ENCODE measurements around the gene IGFL2. TPM values are rescaled to one million over a fixed set of nuclear protein-coding genes. Genes with fewer than 3 reads are reported as not detected.
"Not testable (repeated sequence)": the region's sequence is repeated elsewhere in the genome, so short reads cannot be mapped to it uniquely, and the experiment has no call there.

The IGFL2 gene
- total RNA-seq, 4 donors from 2014 or later, result 7.2 to 26.9 (median 24.9) TPM

GRCh38 chr19:46192992-46193650 lies 45.1 kb downstream of the IGFL2 start:
- intact Hi-C loops (cut with DNase I; ENCODE audit: low total_unique reads), result no loop called here
- WGBS, 2 donors, result 20% methylated on average over 11 of the region's 11 CpGs
- DNase-seq (ENCODE audit: low spot score in 2 of 2), result peak; percentile 83 to 93
- no peak for TF ChIP-seq POLR2A (IDR thresholded peaks at IDR 0.05)
- TF ChIP-seq, protein P1, sequence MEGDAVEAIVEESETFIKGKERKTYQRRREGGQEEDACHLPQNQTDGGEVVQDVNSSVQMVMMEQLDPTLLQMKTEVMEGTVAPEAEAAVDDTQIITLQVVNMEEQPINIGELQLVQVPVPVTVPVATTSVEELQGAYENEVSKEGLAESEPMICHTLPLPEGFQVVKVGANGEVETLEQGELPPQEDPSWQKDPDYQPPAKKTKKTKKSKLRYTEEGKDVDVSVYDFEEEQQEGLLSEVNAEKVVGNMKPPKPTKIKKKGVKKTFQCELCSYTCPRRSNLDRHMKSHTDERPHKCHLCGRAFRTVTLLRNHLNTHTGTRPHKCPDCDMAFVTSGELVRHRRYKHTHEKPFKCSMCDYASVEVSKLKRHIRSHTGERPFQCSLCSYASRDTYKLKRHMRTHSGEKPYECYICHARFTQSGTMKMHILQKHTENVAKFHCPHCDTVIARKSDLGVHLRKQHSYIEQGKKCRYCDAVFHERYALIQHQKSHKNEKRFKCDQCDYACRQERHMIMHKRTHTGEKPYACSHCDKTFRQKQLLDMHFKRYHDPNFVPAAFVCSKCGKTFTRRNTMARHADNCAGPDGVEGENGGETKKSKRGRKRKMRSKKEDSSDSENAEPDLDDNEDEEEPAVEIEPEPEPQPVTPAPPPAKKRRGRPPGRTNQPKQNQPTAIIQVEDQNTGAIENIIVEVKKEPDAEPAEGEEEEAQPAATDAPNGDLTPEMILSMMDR (IDR thresholded peaks at IDR 0.05), result no peak
- H3K4me3 ChIP-seq (ENCODE audit: low read depth, poor library complexity, severe bottlenecking), result no peak overlapping the region

DNA sequence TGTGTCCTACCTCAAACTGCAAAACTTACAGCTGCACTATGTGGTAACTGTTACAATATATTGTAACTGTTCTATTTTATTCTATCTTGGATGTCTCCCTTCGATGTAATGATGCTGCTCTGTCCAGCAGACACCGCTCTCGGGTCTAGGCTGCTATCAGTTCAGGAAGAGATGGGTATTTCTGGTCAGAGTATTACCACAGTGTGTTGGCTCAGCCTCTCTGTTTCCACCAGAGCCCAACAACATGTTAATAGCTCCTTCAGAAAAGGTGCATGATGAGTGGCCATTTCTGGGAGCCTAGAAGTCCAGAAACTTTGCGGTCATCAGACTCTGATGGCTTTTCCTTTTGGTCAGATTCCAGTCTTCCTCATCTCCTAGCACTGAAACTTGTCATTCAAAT lies 45.6 kb downstream of the IGFL2 start:
- no peak overlapping the region for H3K4me3 ChIP-seq (ENCODE audit: low read depth, poor library complexity, severe bottlenecking)
- 79 to 80% methylated on average over 4 of the region's 4 CpGs for WGBS, 2 donors
- DNase-seq (ENCODE audit: low spot score in 2 of 2), result no peak
- intact Hi-C loops (cut with DNase I; ENCODE audit: low total_unique reads), result no loop called here
- TF ChIP-seq, protein P1 (IDR thresholded peaks at IDR 0.05), result no peak
- TF ChIP-seq POLR2A (IDR thresholded peaks at IDR 0.05), result no peak

DNA sequence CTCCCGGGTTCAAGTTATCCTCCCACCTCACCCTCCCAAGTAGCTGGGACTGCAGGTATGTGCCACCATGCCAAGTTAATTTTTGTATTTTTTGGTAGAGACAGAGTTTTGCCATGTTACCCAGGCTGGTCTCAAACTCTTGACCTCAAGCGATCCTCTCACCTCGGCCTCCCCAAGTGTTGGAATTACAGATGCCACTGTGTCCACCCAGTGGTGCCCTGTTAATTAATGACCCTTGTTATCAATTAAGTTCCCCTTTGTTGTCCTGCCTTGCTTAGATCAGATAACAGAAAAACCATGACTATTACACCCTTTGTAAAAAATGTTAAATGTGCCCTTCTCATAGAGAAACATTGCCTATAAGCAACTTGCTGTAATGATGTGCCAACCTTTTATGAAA lies 47.1 kb downstream of the IGFL2 start:
- TF ChIP-seq, protein P1 (IDR thresholded peaks at IDR 0.05), result no peak
- no peak for TF ChIP-seq POLR2A (IDR thresholded peaks at IDR 0.05)
- intact Hi-C loops (cut with DNase I; ENCODE audit: low total_unique reads), result no loop called here
- H3K4me3 ChIP-seq (ENCODE audit: low read depth, poor library complexity, severe bottlenecking), result no peak overlapping the region
- WGBS, 2 donors, result 88 to 90% methylated on average over 3 of the region's 3 CpGs
- no peak for DNase-seq (ENCODE audit: low spot score in 2 of 2)

DNA sequence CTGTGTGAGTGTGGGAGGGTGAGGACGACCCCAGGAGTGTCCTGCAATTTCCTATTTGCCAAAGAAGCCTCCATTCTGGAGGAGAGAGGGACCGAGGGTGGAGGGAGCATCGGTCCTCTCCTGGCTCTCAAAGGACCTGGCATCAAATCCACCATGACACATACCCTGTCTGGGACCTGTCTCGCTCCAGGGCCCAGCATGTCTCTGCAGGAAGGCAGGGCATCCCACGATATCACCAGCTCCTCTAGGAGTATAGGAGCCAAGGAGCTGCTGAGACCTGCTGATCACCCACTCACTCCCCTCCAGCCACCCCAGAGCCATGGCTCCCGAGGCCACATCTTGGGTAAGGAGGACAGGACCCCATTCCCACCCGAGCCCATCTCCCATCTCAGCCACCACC lies 47.9 kb downstream of the IGFL2 start:
- DNase-seq (ENCODE audit: low spot score in 2 of 2); H3K4me3 ChIP-seq (ENCODE audit: low read depth, poor library complexity, severe bottlenecking); intact Hi-C loops (cut with DNase I; ENCODE audit: low total_unique reads): not testable (repeated sequence)
- 51% methylated on average over 7 of the region's 7 CpGs for WGBS, 2 donors

DNA sequence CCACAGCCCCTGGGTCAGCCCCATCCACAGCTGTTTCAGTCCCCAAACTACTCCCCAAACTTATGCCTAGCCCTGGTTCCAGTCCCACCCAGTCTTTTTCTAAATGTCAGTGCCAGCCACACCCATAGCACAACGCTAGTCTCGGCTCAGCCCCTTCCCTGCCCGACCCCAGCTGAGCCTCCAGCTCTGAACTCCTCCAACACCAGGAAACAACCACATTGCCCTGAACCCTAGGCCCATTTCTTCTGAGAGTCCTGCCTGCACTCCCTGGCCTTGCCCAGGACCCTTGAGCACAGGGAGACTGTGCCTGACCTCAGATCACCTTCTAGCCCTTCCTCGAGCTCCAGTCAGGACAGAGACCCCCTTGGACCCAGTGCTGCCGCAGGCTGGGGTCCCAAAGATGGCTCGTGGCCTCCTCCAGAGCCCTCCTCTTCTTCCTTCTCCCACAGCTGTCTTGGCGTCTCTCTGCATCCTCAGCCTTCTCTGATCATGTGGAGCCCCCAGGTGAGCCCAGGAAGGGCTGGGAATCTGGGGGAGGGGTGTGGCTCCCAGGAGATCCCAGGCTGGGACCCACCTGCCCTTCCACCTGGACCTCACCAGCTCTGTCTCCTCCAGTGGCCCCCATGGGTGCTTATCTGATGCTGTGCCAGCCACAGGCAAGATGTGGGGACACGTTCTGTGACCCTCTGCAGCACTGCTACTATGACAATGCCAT lies 48.5 kb downstream of the IGFL2 start:
- TF ChIP-seq, protein P1 (IDR thresholded peaks at IDR 0.05), result no peak
- TF ChIP-seq POLR2A (IDR thresholded peaks at IDR 0.05), result no peak
- 49 to 57% methylated on average over 7 to 8 of the region's 8 CpGs for WGBS, 2 donors
- H3K4me3 ChIP-seq (ENCODE audit: low read depth, poor library complexity, severe bottlenecking), result no peak overlapping the region
- intact Hi-C loops (cut with DNase I; ENCODE audit: low total_unique reads), result no loop called here
- no peak for DNase-seq (ENCODE audit: low spot score in 2 of 2)

GRCh38 chr19:46197314-46198070 lies 49.5 kb downstream of the IGFL2 start:
- DNase-seq (ENCODE audit: low spot score in 2 of 2), result no peak
- H3K4me3 ChIP-seq (ENCODE audit: low read depth, poor library complexity, severe bottlenecking), result no peak overlapping the region
- intact Hi-C loops (cut with DNase I; ENCODE audit: low total_unique reads), result no loop called here
- WGBS, 2 donors, result 73 to 74% methylated on average over 4 of the region's 4 CpGs
- TF ChIP-seq, protein P1 (IDR thresholded peaks at IDR 0.05), result no peak
- no peak for TF ChIP-seq POLR2A (IDR thresholded peaks at IDR 0.05)

All from lower leg skin (tissue), 4 donors.